Measurements from ENCODE around the gene KICS2. TPM values are rescaled to one million over a fixed set of nuclear protein-coding genes. Genes with fewer than 3 reads are reported as not detected.

KICS2 gene
- total and polyA plus RNA-seq, 12 donors: 1.8 to 6.1 (median 3.9) TPM

GRCh38 chr12:64255249-64255648 is 33.2 kb upstream of the KICS2 start:
- DNase-seq (no peak), ATAC-seq (no peak)
- peaks cover 0 to 12% (median 0%) of the 10 kb centered on the region in 9 donors for H3K4me1 ChIP-seq
- no peaks in the 10 kb centered on the region for H3K36me3 ChIP-seq
- H3K4me3 ChIP-seq: no peak overlapping the region
- no peaks in the 10 kb centered on the region for H3K9me3 ChIP-seq
- WGBS, 2 donors: 76 to 82% methylated on average over 4 of the region's 4 CpGs
- no peak overlapping the region for H3K27ac ChIP-seq
- no peak for TF ChIP-seq CTCF (IDR thresholded peaks at IDR 0.05)
- no peaks in the 10 kb centered on the region for H3K27me3 ChIP-seq
- intact Hi-C loops (cut with DNase I): loop anchor here in 9 of 10 donors (1.0 to 10.0 kb wide), 8 partner anchors 70 to 1150 kb away; partner anchors contain the start of gene SRGAP1 (in 1 of the 9)

- H3K27me3 ChIP-seq: no peaks in the 10 kb centered on the region
- H3K4me1 ChIP-seq: peaks cover 0 to 12% (median 0%) of the 10 kb centered on the region in 9 donors
- ATAC-seq (no peak), DNase-seq (no peak)
- no peak overlapping the region for H3K4me3 ChIP-seq
- H3K36me3 ChIP-seq: no peaks in the 10 kb centered on the region
- intact Hi-C loops (cut with DNase I): loop anchor here in 7 of 10 donors (10.0 kb wide), 3 partner anchors 69 to 1149 kb away; no protein-coding TSS in a partner anchor
- peak overlapping the region in 4 of 10 donors; percentile 17 to 48 (median 32) for H3K27ac ChIP-seq
- TF ChIP-seq CTCF (IDR thresholded peaks at IDR 0.05): no peak
- H3K9me3 ChIP-seq: no peaks in the 10 kb centered on the region
- WGBS, 2 donors: 41 to 56% methylated on average over 1 of the region's 1 CpG
Measured at GRCh38 chr12:64253356-64253755, 31.3 kb upstream of the KICS2 start.

GRCh38 chr12:64252681-64253080 is 30.6 kb upstream of the KICS2 start:
- ATAC-seq: peak in 6 of 8 donors; percentile 47 to 86 (median 49)
- intact Hi-C loops (cut with DNase I): loop anchor here in 7 of 10 donors (10.0 kb wide), 3 partner anchors 68 to 1148 kb away; no protein-coding TSS in a partner anchor
- TF ChIP-seq CTCF (IDR thresholded peaks at IDR 0.05): no peak
- Histone ChIP-seq H3K27me3 (no peaks in the 10 kb centered on the region), H3K4me1 (peaks cover 0 to 12% (median 0%) of the 10 kb centered on the region in 9 donors), H3K27ac (peak overlapping the region in 4 of 10 donors; percentile 17 to 48 (median 32)), H3K36me3 (no peaks in the 10 kb centered on the region), H3K9me3 (no peaks in the 10 kb centered on the region), H3K4me3 (no peak overlapping the region)
- WGBS, 2 donors: 54 to 60% methylated on average over 3 of the region's 3 CpGs
- DNase-seq: no peak

- no peaks in the 10 kb centered on the region for H3K9me3 ChIP-seq
- H3K4me3 ChIP-seq: no peak overlapping the region
- 72 to 73% methylated on average over 4 of the region's 4 CpGs for WGBS, 2 donors
- no peak for DNase-seq
- peaks cover 0 to 11% (median 4%) of the 10 kb centered on the region in 9 donors for H3K4me1 ChIP-seq
- intact Hi-C loops (cut with DNase I): no loop called here
- no peak for ATAC-seq
- no peaks in the 10 kb centered on the region for H3K36me3 ChIP-seq
- no peak for TF ChIP-seq CTCF (IDR thresholded peaks at IDR 0.05)
- H3K27ac ChIP-seq: no peak overlapping the region
- H3K27me3 ChIP-seq: no peaks in the 10 kb centered on the region
Measured at GRCh38 chr12:64243809-64244208, 21.7 kb upstream of the KICS2 start.

Data from heart right ventricle (tissue), 16 donors.